Transverse colon (tissue), 4 donors: Measurements from ENCODE around the gene NEURL1B. TPM values are rescaled to one million over a fixed set of nuclear protein-coding genes. Genes with fewer than 3 reads are reported as not detected.

ENCODE experiments used
- DNase-seq: peaks from one replicate; pipeline ENCODE4 v3.0.0-alpha.2; 2019
- H3K27ac ChIP-seq, 4 donors: fragments of 200-600 bp; sonication (generic); 2 replicates each; pipeline ENCODE4 v1.5.1; 2016 to 2018; ENCODE audit warnings: inconsistent platforms in 4 of 4
- H3K27me3 ChIP-seq: fragments of 200-600 bp; sonication (generic); 2 replicates; pipeline ENCODE4 v1.5.1; 2017; ENCODE audit warnings: inconsistent platforms
- H3K36me3 ChIP-seq, 4 donors: fragments of 200-600 bp; sonication (generic); 2 replicates each; pipeline ENCODE4 v1.5.1; 2017 to 2019; ENCODE audit warnings: inconsistent platforms in 4 of 4
- H3K4me1 ChIP-seq, 4 donors: fragments of 200-600 bp; sonication (generic); 2 replicates each; pipeline ENCODE4 v1.5.1; 2017 to 2020; ENCODE audit warnings: inconsistent platforms in 4 of 4
- H3K4me3 ChIP-seq, 4 donors: fragments of 200-600 bp; sonication (generic); 1 replicate in 1 of 4; 2 replicates in 3 of 4; pipeline versions ENCODE4 v1.5.1 to v1.6.1; 2017 to 2019; ENCODE audit warnings: inconsistent platforms in 4 of 4
- H3K9me3 ChIP-seq, 2 donors: fragments of 200-600 bp; sonication (generic); 2 replicates each; pipeline ENCODE4 v1.5.1; 2017 to 2019; ENCODE audit warnings: inconsistent platforms in 2 of 2
- EP300 ChIP-seq: sonication (generic); formaldehyde crosslinking; IDR thresholded peaks from one replicate; pipeline ENCODE4 v1.6.1; 2017; ENCODE audit warnings: antibody characterized with exemption, low read depth
- POLR2A ChIP-seq: fragments of 450-650 bp; IDR thresholded peaks from one replicate; pipeline ENCODE4 v1.6.1; 2016; ENCODE audit warnings: antibody characterized with exemption, mild to moderate bottlenecking, moderate library complexity
- POLR2AphosphoS5 ChIP-seq, 3 donors: sonication (generic); formaldehyde crosslinking; IDR thresholded peaks; one replicate each; pipeline ENCODE4 v1.6.1; 2016; ENCODE audit warnings: antibody characterized with exemption in 3 of 3
- WGBS, 2 donors: methylation state at CpG; one replicate each; pipeline ENCODE4 v1.1.5; 2018; ENCODE audit warnings: low coverage in 1 of 2; 5-methylcytosine and 5-hydroxymethylcytosine counted together
- in situ Hi-C, 4 donors: fragments of 200-750 bp; cut with MboI; loops; one replicate each; pipeline versions ENCODE4 v1.15.0 to v1.15.1; 2017; ENCODE audit warnings: low sequenced_read_pairs in 3 of 4, low pct_ligation_motif_present in 1 of 4, low pct_unique_long_range_greater_than_20kb in 1 of 4
- intact Hi-C: fragments of 100-400 bp; cut with DNase I; formaldehyde crosslinking; loops from one replicate; pipeline ENCODE4 v1.15.1; 2023; ENCODE audit warnings: low total_unique reads
- total RNA-seq, 4 donors: library from RNA; depleted of rRNA; stranded (reverse); fragments of >200 nt; gene quantifications; one replicate each; pipeline ENCODE4 v1.1.0, GENCODE V29; 2016
- TF ChIP-seq, protein P1 (sequence below), 5 experiments: fragments of 200-600 bp in 3 of 5; fragments of 450-650 bp in 2 of 5; sonication (generic) in 3 of 5; IDR thresholded peaks; 1 replicate in 2 of 5; 2 replicates in 3 of 5; pipeline ENCODE4 v1.5.1; 2016 to 2017; ENCODE audit warnings: antibody characterized with exemption in 5 of 5, inconsistent platforms in 3 of 5, mild to moderate bottlenecking in 2 of 5, moderate library complexity in 1 of 5

Gene NEURL1B
- total RNA-seq, 4 donors from 2014 or later, result 74.6 to 168 (median 94.5) TPM

DNA sequence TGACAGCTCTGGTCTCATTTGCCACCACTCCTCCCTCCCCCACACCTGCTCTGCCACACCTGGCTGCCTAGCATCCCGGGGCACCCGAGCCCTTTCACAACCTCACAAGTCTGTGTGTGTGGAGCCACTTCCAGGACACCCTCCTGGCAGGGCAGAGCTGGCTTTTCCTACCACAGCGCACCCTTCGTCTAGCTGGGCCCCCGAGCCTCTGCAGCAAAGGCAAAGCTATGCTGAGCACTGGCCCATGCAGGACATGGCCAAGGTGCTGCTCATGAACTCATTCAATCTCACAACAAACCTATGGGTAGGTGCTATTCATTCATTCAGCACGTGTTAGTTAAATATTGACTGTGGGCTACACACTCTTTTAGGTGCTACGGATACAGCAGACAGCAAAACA lies 86.5 kb downstream of the NEURL1B start:
- 33 to 67% methylated on average over 2 to 7 of the region's 7 CpGs for WGBS, 2 donors
- no peaks in the 10 kb centered on the region for H3K36me3 ChIP-seq
- H3K27me3 ChIP-seq, result no peaks in the 10 kb centered on the region
- no peaks in the 10 kb centered on the region for H3K9me3 ChIP-seq
- intact Hi-C loops (no loop called here), in situ Hi-C loops (no loop called here)
- H3K27ac ChIP-seq, result no peak overlapping the region
- H3K4me3 ChIP-seq, result no peak overlapping the region
- DNase-seq, result no peak
- peaks cover 0 to 9% (median under 1%) of the 10 kb centered on the region in 4 donors for H3K4me1 ChIP-seq
- TF ChIP-seq POLR2AphosphoS5 (IDR thresholded peaks at IDR 0.05) (no peak), POLR2A (no peak), EP300 (no peak)
- TF ChIP-seq, protein P1, sequence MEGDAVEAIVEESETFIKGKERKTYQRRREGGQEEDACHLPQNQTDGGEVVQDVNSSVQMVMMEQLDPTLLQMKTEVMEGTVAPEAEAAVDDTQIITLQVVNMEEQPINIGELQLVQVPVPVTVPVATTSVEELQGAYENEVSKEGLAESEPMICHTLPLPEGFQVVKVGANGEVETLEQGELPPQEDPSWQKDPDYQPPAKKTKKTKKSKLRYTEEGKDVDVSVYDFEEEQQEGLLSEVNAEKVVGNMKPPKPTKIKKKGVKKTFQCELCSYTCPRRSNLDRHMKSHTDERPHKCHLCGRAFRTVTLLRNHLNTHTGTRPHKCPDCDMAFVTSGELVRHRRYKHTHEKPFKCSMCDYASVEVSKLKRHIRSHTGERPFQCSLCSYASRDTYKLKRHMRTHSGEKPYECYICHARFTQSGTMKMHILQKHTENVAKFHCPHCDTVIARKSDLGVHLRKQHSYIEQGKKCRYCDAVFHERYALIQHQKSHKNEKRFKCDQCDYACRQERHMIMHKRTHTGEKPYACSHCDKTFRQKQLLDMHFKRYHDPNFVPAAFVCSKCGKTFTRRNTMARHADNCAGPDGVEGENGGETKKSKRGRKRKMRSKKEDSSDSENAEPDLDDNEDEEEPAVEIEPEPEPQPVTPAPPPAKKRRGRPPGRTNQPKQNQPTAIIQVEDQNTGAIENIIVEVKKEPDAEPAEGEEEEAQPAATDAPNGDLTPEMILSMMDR (IDR thresholded peaks at IDR 0.05), result no peak

DNA sequence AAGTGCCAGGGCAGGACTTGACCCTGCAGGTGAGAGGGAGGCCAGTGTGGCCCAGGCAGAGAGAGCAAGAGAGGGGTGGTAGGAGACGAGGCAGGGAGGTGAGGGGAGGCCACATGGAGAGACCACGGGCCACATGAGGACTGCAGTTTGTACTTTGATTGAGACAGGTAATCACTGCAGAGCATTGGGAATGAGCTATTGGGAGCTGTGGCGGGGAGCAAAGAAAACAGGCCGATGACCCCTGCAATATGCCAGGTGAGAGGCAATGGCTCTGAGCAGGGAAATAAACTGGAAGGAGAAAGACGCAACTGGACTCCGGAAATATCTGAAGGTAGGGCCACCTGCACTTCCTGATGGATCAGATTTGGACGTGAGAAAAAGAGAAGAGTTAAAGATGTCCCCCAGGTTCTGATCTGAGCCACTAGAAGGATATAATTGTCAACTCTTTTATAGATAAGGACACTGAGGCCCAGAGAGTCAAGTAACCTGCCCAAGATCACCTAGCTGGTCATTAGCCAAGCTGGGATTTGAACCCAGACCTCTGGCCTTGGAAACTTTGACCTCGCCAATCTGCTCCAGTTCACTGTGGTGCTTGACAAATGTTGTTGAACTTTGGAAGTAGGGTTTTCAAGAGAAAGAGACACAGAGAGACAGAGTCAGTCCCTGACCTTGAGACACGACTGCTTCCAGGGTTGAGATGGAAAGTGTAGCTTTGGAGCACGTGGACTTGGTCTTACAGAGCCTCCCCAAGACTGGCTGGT lies 87.6 kb downstream of the NEURL1B start:
- H3K4me1 ChIP-seq, result peaks cover 7 to 20% (median 9%) of the 10 kb centered on the region in 4 donors
- in situ Hi-C loops (no loop called here), intact Hi-C loops (no loop called here)
- no peak for DNase-seq
- H3K27me3 ChIP-seq, result no peaks in the 10 kb centered on the region
- H3K9me3 ChIP-seq, result no peaks in the 10 kb centered on the region
- no peak overlapping the region for H3K27ac ChIP-seq
- TF ChIP-seq POLR2AphosphoS5 (IDR thresholded peaks at IDR 0.05) (no peak), EP300 (no peak), POLR2A (no peak)
- TF ChIP-seq, protein P1 (IDR thresholded peaks at IDR 0.05), result no peak
- 89 to 90% methylated on average over 9 to 10 of the region's 10 CpGs for WGBS, 2 donors
- no peak overlapping the region for H3K4me3 ChIP-seq
- no peaks in the 10 kb centered on the region for H3K36me3 ChIP-seq

DNA sequence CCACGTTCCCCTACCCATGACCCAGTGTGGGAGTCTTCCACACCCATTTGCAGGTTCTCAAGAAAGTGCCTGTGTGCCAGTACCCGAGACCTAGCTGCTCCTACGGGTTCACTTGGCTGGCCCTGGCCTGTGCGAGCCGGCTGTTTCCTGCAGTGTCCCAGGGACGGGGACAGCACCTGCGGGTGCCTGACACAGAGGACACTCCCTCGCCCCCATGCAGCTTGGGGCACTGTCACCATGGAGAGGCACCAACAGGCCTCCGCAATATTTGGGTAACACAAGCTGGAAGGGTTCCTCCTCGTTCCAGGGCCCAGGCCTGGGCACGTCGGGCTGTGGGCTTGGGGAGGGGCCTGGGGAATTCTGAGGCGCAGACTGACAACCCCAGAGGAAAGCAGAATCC lies 88.5 kb downstream of the NEURL1B start:
- no peaks in the 10 kb centered on the region for H3K36me3 ChIP-seq
- WGBS, 2 donors, result 96% methylated on average over 13 of the region's 13 CpGs; no CpG with 5 or more reads in 1 of the 2 donors
- in situ Hi-C loops, result no loop called here
- intact Hi-C loops, result no loop called here
- no peaks in the 10 kb centered on the region for H3K9me3 ChIP-seq
- no peak for TF ChIP-seq POLR2A
- H3K27ac ChIP-seq, result no peak overlapping the region
- H3K27me3 ChIP-seq, result no peaks in the 10 kb centered on the region
- H3K4me1 ChIP-seq, result peaks cover 15 to 28% (median 18%) of the 10 kb centered on the region in 4 donors
- H3K4me3 ChIP-seq, result no peak overlapping the region
- no peak for DNase-seq

DNA sequence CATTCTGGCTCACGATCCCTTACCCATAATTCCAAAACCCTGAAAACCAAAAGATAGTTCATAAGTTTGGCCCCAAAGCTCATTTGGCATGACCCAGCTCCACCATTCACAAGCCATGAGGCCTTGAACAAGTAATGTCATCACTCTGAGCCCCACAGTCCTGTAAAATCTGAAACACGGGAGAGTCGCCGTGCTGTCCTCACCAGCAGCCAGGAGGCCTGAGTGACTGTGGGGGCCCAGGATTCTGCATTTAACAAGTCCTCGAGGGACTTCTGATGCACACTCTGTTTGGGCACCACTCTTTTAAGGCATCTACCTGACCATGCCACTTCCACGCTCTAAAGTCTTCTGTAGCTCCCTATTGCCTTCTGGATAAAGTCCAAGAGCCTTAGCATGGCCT lies 89.2 kb downstream of the NEURL1B start:
- DNase-seq, result no peak
- H3K9me3 ChIP-seq, result no peaks in the 10 kb centered on the region
- in situ Hi-C loops, result no loop called here
- H3K36me3 ChIP-seq, result no peaks in the 10 kb centered on the region
- peaks cover 15 to 34% (median 19%) of the 10 kb centered on the region in 4 donors for H3K4me1 ChIP-seq
- no peak for TF ChIP-seq EP300
- no peaks in the 10 kb centered on the region for H3K27me3 ChIP-seq
- intact Hi-C loops, result no loop called here
- 60 to 95% methylated on average over 1 to 6 of the region's 6 CpGs for WGBS, 2 donors
- no peak overlapping the region for H3K4me3 ChIP-seq
- no peak overlapping the region for H3K27ac ChIP-seq

DNA sequence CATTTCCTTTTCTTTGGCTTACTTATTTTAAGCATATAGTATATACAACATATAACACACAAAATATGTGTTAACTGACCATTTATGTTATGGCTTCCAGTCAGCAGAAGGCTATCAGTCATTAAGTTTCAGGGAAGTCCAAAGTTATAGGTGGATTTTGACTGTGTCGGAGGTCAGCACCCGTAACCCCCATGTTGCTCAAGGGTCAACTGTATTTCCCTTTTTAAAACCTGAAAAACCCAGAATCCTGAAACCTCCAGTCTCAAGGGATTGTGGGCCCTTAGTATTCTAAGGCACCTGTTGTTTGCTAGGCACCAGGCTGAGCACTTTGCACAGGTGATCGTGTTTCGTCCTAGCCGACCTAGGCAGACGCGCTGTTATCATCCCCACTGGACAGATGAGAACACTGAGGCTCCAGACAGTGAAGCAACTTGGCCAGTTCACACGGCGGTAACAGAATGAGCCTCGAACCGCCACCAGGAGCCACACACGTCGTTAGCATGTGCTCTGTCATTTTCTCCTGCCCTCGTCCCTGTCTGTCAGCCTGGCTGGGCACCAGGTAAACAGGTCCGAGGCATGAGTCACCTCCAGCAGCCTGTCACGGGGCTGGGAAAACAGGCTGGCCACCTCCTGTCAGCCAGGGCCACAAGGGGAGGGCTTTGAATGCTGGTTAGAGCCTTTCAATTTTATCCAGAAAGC lies 90.1 kb downstream of the NEURL1B start:
- in situ Hi-C loops, result no loop called here
- DNase-seq, result no peak
- no peaks in the 10 kb centered on the region for H3K27me3 ChIP-seq
- no peak overlapping the region for H3K27ac ChIP-seq
- intact Hi-C loops, result no loop called here
- TF ChIP-seq EP300 (no peak), POLR2AphosphoS5 (IDR thresholded peaks at IDR 0.05) (no peak), POLR2A (no peak)
- TF ChIP-seq, protein P1 (IDR thresholded peaks at IDR 0.05), result no peak
- no peaks in the 10 kb centered on the region for H3K36me3 ChIP-seq
- peaks cover 15 to 41% (median 20%) of the 10 kb centered on the region in 4 donors for H3K4me1 ChIP-seq
- WGBS, 2 donors, result 80 to 86% methylated on average over 2 to 16 of the region's 16 CpGs
- no peak overlapping the region for H3K4me3 ChIP-seq
- H3K9me3 ChIP-seq, result no peaks in the 10 kb centered on the region
